Measurements from ENCODE around the gene GFM1.

The GFM1 gene

DNA sequence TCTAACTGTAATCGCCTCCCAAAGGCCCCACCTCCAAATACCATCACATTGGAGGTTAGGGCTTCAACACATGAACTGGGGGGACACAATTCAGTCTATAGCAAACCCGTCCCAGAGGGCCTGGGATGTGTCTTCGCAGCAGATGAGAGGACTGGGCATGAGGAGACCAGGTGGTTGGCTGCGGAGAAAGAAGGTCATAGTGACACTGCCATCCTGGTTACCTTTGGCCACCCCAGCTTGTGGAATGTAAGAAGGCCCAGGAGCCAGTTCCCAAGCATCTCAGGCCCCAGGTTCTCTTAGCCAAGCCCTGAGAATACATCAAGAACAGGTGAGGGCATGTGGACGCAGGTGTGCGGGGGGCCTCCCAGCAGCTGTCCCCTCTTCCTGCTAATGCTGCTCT lies 94.3 kb downstream of the GFM1 start:
- no peak overlapping the region for H3K27ac ChIP-seq
- peak; percentile 41 for DNase-seq (ENCODE audit: low spot score)
- TF ChIP-seq, protein P1, sequence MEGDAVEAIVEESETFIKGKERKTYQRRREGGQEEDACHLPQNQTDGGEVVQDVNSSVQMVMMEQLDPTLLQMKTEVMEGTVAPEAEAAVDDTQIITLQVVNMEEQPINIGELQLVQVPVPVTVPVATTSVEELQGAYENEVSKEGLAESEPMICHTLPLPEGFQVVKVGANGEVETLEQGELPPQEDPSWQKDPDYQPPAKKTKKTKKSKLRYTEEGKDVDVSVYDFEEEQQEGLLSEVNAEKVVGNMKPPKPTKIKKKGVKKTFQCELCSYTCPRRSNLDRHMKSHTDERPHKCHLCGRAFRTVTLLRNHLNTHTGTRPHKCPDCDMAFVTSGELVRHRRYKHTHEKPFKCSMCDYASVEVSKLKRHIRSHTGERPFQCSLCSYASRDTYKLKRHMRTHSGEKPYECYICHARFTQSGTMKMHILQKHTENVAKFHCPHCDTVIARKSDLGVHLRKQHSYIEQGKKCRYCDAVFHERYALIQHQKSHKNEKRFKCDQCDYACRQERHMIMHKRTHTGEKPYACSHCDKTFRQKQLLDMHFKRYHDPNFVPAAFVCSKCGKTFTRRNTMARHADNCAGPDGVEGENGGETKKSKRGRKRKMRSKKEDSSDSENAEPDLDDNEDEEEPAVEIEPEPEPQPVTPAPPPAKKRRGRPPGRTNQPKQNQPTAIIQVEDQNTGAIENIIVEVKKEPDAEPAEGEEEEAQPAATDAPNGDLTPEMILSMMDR (IDR thresholded peaks at IDR 0.05): no peak

DNA sequence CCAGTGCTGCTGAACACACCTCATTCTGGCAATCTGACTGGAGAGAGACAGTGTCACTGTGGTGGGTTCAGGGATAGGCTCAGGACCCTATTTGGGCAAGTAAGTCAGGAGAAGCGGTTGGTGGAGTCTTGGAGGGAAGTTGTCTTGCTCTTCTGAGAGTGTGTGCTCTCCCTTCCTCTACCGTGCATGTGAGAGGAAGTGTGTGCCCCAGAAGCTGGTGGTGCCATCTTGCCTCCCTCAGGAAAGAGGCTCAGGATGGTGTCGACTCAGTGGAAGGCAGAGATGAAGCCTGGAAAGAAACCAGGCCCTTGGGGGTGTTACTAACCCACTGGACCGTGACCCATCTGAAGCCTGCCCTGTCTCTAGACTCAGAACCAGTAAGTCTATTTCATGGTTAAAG lies 94.8 kb downstream of the GFM1 start:
- no peak overlapping the region for H3K27ac ChIP-seq
- peak; percentile 31 for DNase-seq (ENCODE audit: low spot score)
- TF ChIP-seq, protein P1 (IDR thresholded peaks at IDR 0.05): no peak
- H3K4me3 ChIP-seq: no peak overlapping the region

More for the DNA sequence above, 94.3 kb downstream of the GFM1 start:
- no peak overlapping the region for H3K4me3 ChIP-seq

DNA sequence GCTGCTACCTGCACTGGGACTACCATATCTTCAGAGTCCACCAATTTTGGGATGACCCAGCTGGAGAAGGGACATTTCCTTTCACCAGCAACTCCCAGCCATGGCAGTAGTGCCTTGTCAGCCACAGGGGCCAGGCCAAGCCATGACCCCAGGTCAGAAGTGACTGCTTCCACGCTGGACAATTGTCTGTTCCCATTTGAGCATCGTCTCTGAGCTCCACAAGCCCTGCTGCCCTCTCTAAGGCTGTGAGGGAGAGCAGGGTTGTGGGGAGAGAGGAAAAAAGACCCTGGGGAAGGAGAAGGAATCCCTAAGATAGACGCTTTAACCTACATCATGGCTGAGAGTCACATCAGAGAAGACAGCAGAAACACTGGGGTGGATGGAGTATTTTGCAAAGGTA lies 95.3 kb downstream of the GFM1 start:
- Histone ChIP-seq H3K4me3 (no peak overlapping the region), H3K27ac (peak overlapping the region in 1 of 2 donors; percentile 4)
- TF ChIP-seq, protein P1 (IDR thresholded peaks at IDR 0.05): no peak
- DNase-seq (ENCODE audit: low spot score): peak; percentile 26

All from coronary artery (tissue), 2 donors.